Esophagus muscularis mucosa (tissue), 4 donors: Measurements from ENCODE around the gene APPL2.

Source experiments
- EP300 ChIP-seq: sonication (generic); formaldehyde crosslinking; IDR thresholded peaks from one replicate; pipeline ENCODE4 v1.6.1; 2017; ENCODE audit warnings: antibody characterized with exemption
- POLR2A ChIP-seq: fragments of 450-650 bp; IDR thresholded peaks from one replicate; pipeline ENCODE4 v1.6.1; 2017; ENCODE audit warnings: antibody characterized with exemption, moderate library complexity, mild to moderate bottlenecking, low read depth
- POLR2AphosphoS5 ChIP-seq, 2 donors: sonication (generic); formaldehyde crosslinking; IDR thresholded peaks; one replicate each; pipeline ENCODE4 v1.6.1; 2017; ENCODE audit warnings: antibody characterized with exemption in 2 of 2
- TF ChIP-seq, protein P1 (sequence below), 3 experiments: fragments of 200-600 bp in 2 of 3; fragments of 450-650 bp in 1 of 3; sonication (generic) in 2 of 3; IDR thresholded peaks; one replicate each; pipeline ENCODE4 v1.5.1; 2017 to 2019; ENCODE audit warnings: antibody characterized with exemption in 3 of 3, mild to moderate bottlenecking in 2 of 3, moderate library complexity in 1 of 3

DNA sequence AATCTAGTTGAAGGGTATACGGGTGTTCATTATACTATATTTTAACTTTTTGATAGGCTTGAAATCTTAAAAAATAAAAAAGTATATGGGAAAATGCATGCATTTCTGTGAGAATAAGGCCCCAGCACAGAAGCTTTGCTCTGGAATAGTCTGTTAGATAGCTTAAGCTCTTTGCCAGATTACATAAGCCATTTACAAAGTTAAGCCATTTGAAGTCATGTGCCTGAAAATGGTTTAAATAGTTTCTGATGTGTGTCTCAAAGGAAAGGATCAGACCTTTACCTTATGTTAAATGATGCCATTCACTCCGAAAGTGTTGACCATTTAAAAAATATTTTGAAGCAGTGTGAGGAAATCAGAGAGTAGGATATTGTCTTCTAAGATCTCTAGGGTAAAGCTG lies 77.1 kb downstream of the APPL2 start:
- TF ChIP-seq, protein P1, sequence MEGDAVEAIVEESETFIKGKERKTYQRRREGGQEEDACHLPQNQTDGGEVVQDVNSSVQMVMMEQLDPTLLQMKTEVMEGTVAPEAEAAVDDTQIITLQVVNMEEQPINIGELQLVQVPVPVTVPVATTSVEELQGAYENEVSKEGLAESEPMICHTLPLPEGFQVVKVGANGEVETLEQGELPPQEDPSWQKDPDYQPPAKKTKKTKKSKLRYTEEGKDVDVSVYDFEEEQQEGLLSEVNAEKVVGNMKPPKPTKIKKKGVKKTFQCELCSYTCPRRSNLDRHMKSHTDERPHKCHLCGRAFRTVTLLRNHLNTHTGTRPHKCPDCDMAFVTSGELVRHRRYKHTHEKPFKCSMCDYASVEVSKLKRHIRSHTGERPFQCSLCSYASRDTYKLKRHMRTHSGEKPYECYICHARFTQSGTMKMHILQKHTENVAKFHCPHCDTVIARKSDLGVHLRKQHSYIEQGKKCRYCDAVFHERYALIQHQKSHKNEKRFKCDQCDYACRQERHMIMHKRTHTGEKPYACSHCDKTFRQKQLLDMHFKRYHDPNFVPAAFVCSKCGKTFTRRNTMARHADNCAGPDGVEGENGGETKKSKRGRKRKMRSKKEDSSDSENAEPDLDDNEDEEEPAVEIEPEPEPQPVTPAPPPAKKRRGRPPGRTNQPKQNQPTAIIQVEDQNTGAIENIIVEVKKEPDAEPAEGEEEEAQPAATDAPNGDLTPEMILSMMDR (IDR thresholded peaks at IDR 0.05): no peak
- TF ChIP-seq EP300 (no peak), POLR2A (no peak), POLR2AphosphoS5 (IDR thresholded peaks at IDR 0.05) (no peak)
